GM11168 (cell line): ENCODE measurements around the gene AP4E1.

Experiments
- in situ Hi-C: fragments of 300-500 bp; cut with MboI; formaldehyde crosslinking; loops from one replicate; pipeline ENCODE4 v1.12.0; 2022; ENCODE audit warnings: low sequenced_read_pairs; ENCODE audit not compliant: unreplicated experiment

Gene AP4E1

GRCh38 chr15:51054535-51054934, 146.1 kb downstream of the AP4E1 start:
- in situ Hi-C loops: no loop called here
